H9 (cell line): ENCODE measurements around the gene PRUNE2. TPM values are rescaled to one million over a fixed set of nuclear protein-coding genes. Genes with fewer than 3 reads are reported as not detected.
A peak's percentile ranks its signal among the peaks of the same experiment; 100 is the strongest.

ENCODE experiments used
- DNase-seq: peaks from one replicate; pipeline ENCODE4 v3.0.0-alpha.2; 2017
- H2AFZ ChIP-seq: one replicate; pipeline ENCODE4 v1.6.1; 2013; ENCODE audit warnings: mild to moderate bottlenecking, low read length, control low read depth, moderate library complexity
- H2AK5ac ChIP-seq: 2 replicates; pipeline ENCODE4 v1.6.1; 2013; ENCODE audit warnings: low read length, control low read depth, mixed read lengths; ENCODE audit not compliant: insufficient read length
- H2BK120ac ChIP-seq: one replicate; pipeline ENCODE4 v1.6.1; 2013; ENCODE audit warnings: low read depth, mild to moderate bottlenecking, low read length, control low read depth, inconsistent platforms; ENCODE audit not compliant: poor library complexity, severe bottlenecking
- H2BK12ac ChIP-seq: 2 replicates; pipeline ENCODE4 v1.6.1; 2013; ENCODE audit warnings: low read length, control low read depth, mixed read lengths, low read depth; ENCODE audit not compliant: insufficient read length
- H2BK15ac ChIP-seq: 2 replicates; pipeline ENCODE4 v1.6.1; 2013; ENCODE audit warnings: low read depth, low read length, control low read depth
- H2BK20ac ChIP-seq: one replicate; pipeline ENCODE4 v1.6.1; 2013; ENCODE audit warnings: low read depth, mild to moderate bottlenecking, low read length, control low read depth, inconsistent platforms; ENCODE audit not compliant: poor library complexity, severe bottlenecking
- H2BK5ac ChIP-seq: 2 replicates; pipeline ENCODE4 v1.6.1; 2013; ENCODE audit warnings: low read length, control low read depth, mixed read lengths; ENCODE audit not compliant: insufficient read length
- H3K14ac ChIP-seq: 2 replicates; pipeline ENCODE4 v1.6.1; 2013; ENCODE audit warnings: low read length, control low read depth; ENCODE audit not compliant: insufficient read depth
- H3K18ac ChIP-seq: 2 replicates; pipeline ENCODE4 v1.6.1; 2013; ENCODE audit warnings: low read depth, mild to moderate bottlenecking, mixed read lengths, low read length, control low read depth; ENCODE audit not compliant: insufficient read length
- H3K23ac ChIP-seq: 2 replicates; pipeline ENCODE4 v1.6.1; 2013; ENCODE audit warnings: low read length, control low read depth, mixed read lengths, low read depth; ENCODE audit not compliant: insufficient read length
- H3K23me2 ChIP-seq: 2 replicates; pipeline ENCODE4 v1.6.1; 2013; ENCODE audit warnings: low read depth, mild to moderate bottlenecking, mixed read lengths, low read length, control low read depth; ENCODE audit not compliant: insufficient read length, poor library complexity, severe bottlenecking
- H3K27ac ChIP-seq: 2 replicates; pipeline ENCODE4 v1.5.1; 2013; ENCODE audit warnings: low read length, control low read depth, mixed read lengths, low read depth; ENCODE audit not compliant: insufficient read length
- H3K27me3 ChIP-seq: 2 replicates; pipeline ENCODE4 v1.6.1; 2013; ENCODE audit warnings: low read length, control low read depth, inconsistent platforms; ENCODE audit not compliant: insufficient read depth
- H3K4ac ChIP-seq: 2 replicates; pipeline ENCODE4 v1.6.1; 2013; ENCODE audit warnings: low read depth, mild to moderate bottlenecking, control low read depth, inconsistent platforms, low read length, moderate library complexity
- H3K4me1 ChIP-seq: 2 replicates; pipeline ENCODE4 v1.6.1; 2013; ENCODE audit warnings: low read length, control low read depth, inconsistent platforms; ENCODE audit not compliant: insufficient read depth
- H3K4me2 ChIP-seq: 2 replicates; pipeline ENCODE4 v1.6.1; 2013; ENCODE audit warnings: low read length, control low read depth, mixed read lengths; ENCODE audit not compliant: insufficient read length, insufficient read depth
- H3K56ac ChIP-seq: 2 replicates; pipeline ENCODE4 v1.6.1; 2013; ENCODE audit warnings: low read depth, mild to moderate bottlenecking, mixed read lengths, low read length, control low read depth; ENCODE audit not compliant: insufficient read length
- H3K79me1 ChIP-seq: 2 replicates; pipeline ENCODE4 v1.6.1; 2013; ENCODE audit warnings: low read depth, mild to moderate bottlenecking, moderate library complexity, low read length, control low read depth, inconsistent platforms; ENCODE audit not compliant: insufficient read depth, poor library complexity, severe bottlenecking
- H3K79me2 ChIP-seq: 2 replicates; pipeline ENCODE4 v1.6.1; 2013; ENCODE audit warnings: low read length, control low read depth, inconsistent platforms; ENCODE audit not compliant: insufficient read depth
- H3K9ac ChIP-seq: 2 replicates; pipeline ENCODE4 v1.6.1; 2013; ENCODE audit warnings: low read length, control low read depth, mixed read lengths; ENCODE audit not compliant: insufficient read length; ENCODE audit errors: extremely low read depth
- H3K9me3 ChIP-seq: one replicate; pipeline ENCODE4 v1.6.1; 2013; ENCODE audit warnings: low read depth, low read length, inconsistent platforms; ENCODE audit not compliant: control insufficient read depth
- H3T11ph ChIP-seq: one replicate; pipeline ENCODE4 v1.6.1; 2013; ENCODE audit warnings: mild to moderate bottlenecking, low read length, control low read depth, inconsistent platforms
- H4K20me1 ChIP-seq: one replicate; pipeline ENCODE4 v1.6.1; 2013; ENCODE audit not compliant: control insufficient read depth, insufficient read length, insufficient read depth
- H4K5ac ChIP-seq: 2 replicates; pipeline ENCODE4 v1.6.1; 2013; ENCODE audit warnings: low read depth, mild to moderate bottlenecking, mixed read lengths, low read length, control low read depth; ENCODE audit not compliant: insufficient read length
- H4K8ac ChIP-seq: replicated peaks from 2 replicates; pipeline ENCODE4 v1.6.1; 2013; ENCODE audit warnings: low read length, control low read depth, mixed read lengths, low read depth; ENCODE audit not compliant: insufficient read length
- H4K91ac ChIP-seq: 2 replicates; pipeline ENCODE4 v1.6.1; 2013; ENCODE audit warnings: low read depth, mild to moderate bottlenecking, moderate library complexity, mixed read lengths, low read length, control low read depth; ENCODE audit not compliant: insufficient read length
- H3K27ac Mint-ChIP-seq, 3 experiments: 2 replicates in 2 of 3; 3 replicates in 1 of 3; pipeline ENCODE4 v1.8.0; 2020 to 2021; ENCODE audit warnings: mixed read lengths in 3 of 3, mild to moderate bottlenecking in 1 of 3, moderate library complexity in 1 of 3
- H3K27me3 Mint-ChIP-seq: 2 replicates; pipeline ENCODE4 v1.8.0; 2021; ENCODE audit warnings: low read depth, mild to moderate bottlenecking, moderate library complexity, mixed read lengths
- H3K36me3 Mint-ChIP-seq, 3 experiments: 2 replicates in 2 of 3; 3 replicates in 1 of 3; pipeline ENCODE4 v1.8.0; 2020 to 2021; ENCODE audit warnings: low read depth in 3 of 3, mixed read lengths in 3 of 3; ENCODE audit not compliant: insufficient read depth in 1 of 3
- H3K4me1 Mint-ChIP-seq, 2 experiments: 2 replicates each; pipeline ENCODE4 v1.8.0; 2020; ENCODE audit warnings: mixed read lengths in 2 of 2
- H3K4me3 Mint-ChIP-seq, 2 experiments: 2 replicates in 1 of 2; 3 replicates in 1 of 2; pipeline ENCODE4 v1.8.0; 2020 to 2021; ENCODE audit warnings: mild to moderate bottlenecking in 2 of 2, mixed read lengths in 2 of 2, moderate library complexity in 1 of 2
- H3K9me3 Mint-ChIP-seq, 2 experiments: 2 replicates in 1 of 2; 3 replicates in 1 of 2; pipeline ENCODE4 v1.8.0; 2020; ENCODE audit warnings: mild to moderate bottlenecking in 2 of 2, mixed read lengths in 2 of 2, moderate library complexity in 1 of 2
- WGBS: extraction: QIAGEN DNeasy Blood & Tissue Kit; methylation state at CpG from one replicate; pipeline ENCODE4 v1.1.7; 2013; ENCODE audit warnings: missing lambda C conversion rate, low lambda C conversion rate, mixed read lengths; ENCODE audit not compliant: insufficient read length; ENCODE audit errors: extremely low coverage; 5-methylcytosine and 5-hydroxymethylcytosine counted together
- total RNA-seq: library from RNA; stranded (reverse); gene quantifications from 2 replicates; pipeline ENCODE4 v1.2.1, GENCODE V29; 2021
- TF ChIP-seq, protein P1 (sequence below): fragments of 200-600 bp; sonication (generic); conservative IDR thresholded peaks from 3 replicates; pipeline ENCODE4 v1.8.0; 2021; ENCODE audit warnings: antibody characterized with exemption, mild to moderate bottlenecking

PRUNE2 gene
- total RNA-seq, 1 experiment from 2014 or later: 12.1 TPM

DNA sequence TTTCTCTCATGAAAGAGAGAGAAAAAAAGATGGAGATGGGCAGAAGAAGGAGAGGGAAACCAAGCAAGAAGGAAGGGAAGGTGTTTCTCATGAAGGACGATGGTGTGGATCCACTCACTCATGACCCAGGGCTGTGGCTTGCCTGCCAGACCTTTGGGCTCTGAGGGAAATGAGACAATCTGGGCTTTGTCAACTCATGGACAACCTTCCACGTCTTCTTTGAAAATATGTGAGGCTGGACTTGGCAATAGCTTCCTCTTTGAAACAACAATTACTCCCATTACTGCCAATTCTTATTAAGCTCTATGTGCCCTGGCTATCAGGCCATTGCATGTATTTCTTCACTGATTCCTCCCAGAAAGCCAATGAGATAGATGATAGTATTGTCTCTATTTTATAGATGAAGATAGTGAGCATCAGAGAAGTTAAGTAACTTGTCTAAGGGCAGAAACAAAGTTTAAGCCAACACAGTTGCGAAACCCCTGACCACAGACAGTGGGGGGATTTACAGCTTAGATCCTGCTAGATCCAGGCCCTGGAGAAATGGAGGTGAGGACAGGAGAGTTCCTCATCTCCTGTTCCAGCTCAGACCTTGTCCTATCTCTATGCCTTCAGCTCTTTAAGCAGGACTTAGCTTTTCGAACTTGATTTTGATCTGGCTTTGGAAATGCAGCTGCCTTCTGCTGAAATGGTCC, 314.5 kb downstream of the PRUNE2 start:
- Histone ChIP-seq H2AFZ (no peak overlapping the region), H3K27me3 (no peaks in the 10 kb centered on the region), H3K79me1 (no peaks in the 10 kb centered on the region), H3T11ph (no peak overlapping the region), H2BK15ac (no peak overlapping the region), H3K4me1 (peaks cover 9% of the 10 kb centered on the region; the same call in 1 of the 2 replicates), H4K8ac (no peak overlapping the region), H2BK120ac (no peak overlapping the region), H2BK20ac (no peak overlapping the region), H3K79me2 (no peaks in the 10 kb centered on the region), H4K5ac (no peak overlapping the region), H3K4me2 (no peak overlapping the region), H2BK5ac (no peak overlapping the region), H3K9ac (no peak overlapping the region), H3K23me2 (no peaks in the 10 kb centered on the region), H3K14ac (no peak overlapping the region; the same call in 1 of the 2 replicates), H4K20me1 (no peaks in the 10 kb centered on the region), H2BK12ac (no peak overlapping the region), H3K18ac (peak overlapping the region; percentile 57), H3K27ac (no peak overlapping the region), H3K4ac (no peak overlapping the region; the same call in 1 of the 2 replicates), H3K9me3 (no peaks in the 10 kb centered on the region), H4K91ac (no peak overlapping the region), H3K56ac (no peak overlapping the region), H2AK5ac (no peak overlapping the region), H3K23ac (no peak overlapping the region)
- WGBS: no CpG with 5 or more reads among the region's 4 CpGs
- no peaks in the 10 kb centered on the region; a peak in 1 of 7 replicates for H3K36me3 Mint-ChIP-seq
- TF ChIP-seq, protein P1, sequence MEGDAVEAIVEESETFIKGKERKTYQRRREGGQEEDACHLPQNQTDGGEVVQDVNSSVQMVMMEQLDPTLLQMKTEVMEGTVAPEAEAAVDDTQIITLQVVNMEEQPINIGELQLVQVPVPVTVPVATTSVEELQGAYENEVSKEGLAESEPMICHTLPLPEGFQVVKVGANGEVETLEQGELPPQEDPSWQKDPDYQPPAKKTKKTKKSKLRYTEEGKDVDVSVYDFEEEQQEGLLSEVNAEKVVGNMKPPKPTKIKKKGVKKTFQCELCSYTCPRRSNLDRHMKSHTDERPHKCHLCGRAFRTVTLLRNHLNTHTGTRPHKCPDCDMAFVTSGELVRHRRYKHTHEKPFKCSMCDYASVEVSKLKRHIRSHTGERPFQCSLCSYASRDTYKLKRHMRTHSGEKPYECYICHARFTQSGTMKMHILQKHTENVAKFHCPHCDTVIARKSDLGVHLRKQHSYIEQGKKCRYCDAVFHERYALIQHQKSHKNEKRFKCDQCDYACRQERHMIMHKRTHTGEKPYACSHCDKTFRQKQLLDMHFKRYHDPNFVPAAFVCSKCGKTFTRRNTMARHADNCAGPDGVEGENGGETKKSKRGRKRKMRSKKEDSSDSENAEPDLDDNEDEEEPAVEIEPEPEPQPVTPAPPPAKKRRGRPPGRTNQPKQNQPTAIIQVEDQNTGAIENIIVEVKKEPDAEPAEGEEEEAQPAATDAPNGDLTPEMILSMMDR: no peak
- no peak for DNase-seq
- peaks cover 48 to 58% of the 10 kb centered on the region in 2 experiments for H3K4me1 Mint-ChIP-seq
- H3K27ac Mint-ChIP-seq: peak overlapping the region; percentile 23 to 97 (median 38); a peak in 6 of 7 replicates
- no peaks in the 10 kb centered on the region; a peak in 1 of 5 replicates for H3K9me3 Mint-ChIP-seq
- no peak overlapping the region for H3K4me3 Mint-ChIP-seq
- H3K27me3 Mint-ChIP-seq: peaks cover 4% of the 10 kb centered on the region; the same call in 1 of the 2 replicates
